Vagina (tissue), 2 donors: ENCODE results near the gene DSEL.

Experiments used
- CTCF ChIP-seq, 3 experiments: fragments of 450-650 bp in 2 of 3; fragments of 200-600 bp in 1 of 3; sonication (generic) in 1 of 3; IDR thresholded peaks; one replicate each; pipeline ENCODE4 v1.5.1; 2017 to 2019; ENCODE audit warnings: antibody characterized with exemption in 3 of 3, mild to moderate bottlenecking in 2 of 3, moderate library complexity in 2 of 3
- POLR2AphosphoS5 ChIP-seq, 2 donors: sonication (generic); formaldehyde crosslinking; IDR thresholded peaks; one replicate each; pipeline ENCODE4 v1.9.0; 2017; ENCODE audit warnings: antibody characterized with exemption in 2 of 2, mild to moderate bottlenecking in 2 of 2, low read depth in 1 of 2; ENCODE audit not compliant: insufficient read depth in 1 of 2

GRCh38 chr18:67484458-67484857 lies 32.1 kb downstream of the DSEL start:
- TF ChIP-seq CTCF (IDR thresholded peaks at IDR 0.05) (no peak), POLR2AphosphoS5 (IDR thresholded peaks at IDR 0.05; ENCODE audit: insufficient read depth in 1 of 2, low read depth in 1 of 2) (no peak)
